GM19351 (cell line): ENCODE results near the gene ZNF730.
"Not testable (repeated sequence)": the region's sequence is repeated elsewhere in the genome, so short reads cannot be mapped to it uniquely, and the experiment has no call there.

Experiments used
- ATAC-seq: cut with Tn5 transposase; IDR thresholded peaks from one replicate; pipeline ENCODE4 v1.9.1; 2021; ENCODE audit warnings: mild to moderate bottlenecking, moderate library complexity; ENCODE audit not compliant: unreplicated experiment

Gene ZNF730

DNA sequence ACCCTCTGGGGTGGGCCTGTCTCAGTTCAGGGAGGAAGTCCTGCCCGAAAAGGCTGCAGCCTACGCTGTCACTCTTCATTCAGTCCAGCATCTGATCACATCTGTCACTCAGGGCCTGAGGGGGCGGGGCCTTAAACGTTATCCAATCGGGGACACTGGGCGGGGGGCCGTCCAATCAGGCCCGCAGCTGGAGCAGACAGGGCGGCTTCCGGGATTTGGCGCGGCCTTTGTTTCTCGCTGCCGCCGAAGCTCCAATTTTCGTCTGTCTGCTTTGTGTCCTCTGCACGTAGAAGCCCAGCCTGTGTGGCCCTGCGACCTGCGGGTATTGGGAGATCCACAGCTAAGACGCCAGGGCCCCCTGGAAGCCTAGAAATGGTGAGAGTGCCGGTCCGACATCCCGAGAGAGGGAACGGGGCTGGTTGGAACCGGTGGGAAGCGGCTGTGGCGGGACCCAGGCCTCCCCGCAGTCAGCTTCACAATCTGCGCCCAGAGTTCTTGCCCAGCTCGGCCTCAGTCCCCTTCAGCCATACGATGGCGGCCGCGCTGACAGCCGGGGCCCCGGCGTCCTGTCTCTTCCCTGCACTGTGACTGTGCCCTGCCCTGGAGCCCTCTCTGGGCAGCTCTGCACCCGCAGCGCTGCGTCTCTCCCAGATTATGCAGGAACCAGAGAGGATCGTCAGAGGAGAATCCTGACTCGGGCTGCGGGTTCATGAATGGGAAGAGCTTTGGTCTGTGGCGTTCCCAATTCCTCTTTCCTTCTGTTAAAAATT lies at the start of gene ZNF730:
ZNF730 (plus strand) TSS at position 224 of the 770 bp plus-strand sequence; CDS start at position 373, 149 bp downstream.
- no peak for ATAC-seq

DNA sequence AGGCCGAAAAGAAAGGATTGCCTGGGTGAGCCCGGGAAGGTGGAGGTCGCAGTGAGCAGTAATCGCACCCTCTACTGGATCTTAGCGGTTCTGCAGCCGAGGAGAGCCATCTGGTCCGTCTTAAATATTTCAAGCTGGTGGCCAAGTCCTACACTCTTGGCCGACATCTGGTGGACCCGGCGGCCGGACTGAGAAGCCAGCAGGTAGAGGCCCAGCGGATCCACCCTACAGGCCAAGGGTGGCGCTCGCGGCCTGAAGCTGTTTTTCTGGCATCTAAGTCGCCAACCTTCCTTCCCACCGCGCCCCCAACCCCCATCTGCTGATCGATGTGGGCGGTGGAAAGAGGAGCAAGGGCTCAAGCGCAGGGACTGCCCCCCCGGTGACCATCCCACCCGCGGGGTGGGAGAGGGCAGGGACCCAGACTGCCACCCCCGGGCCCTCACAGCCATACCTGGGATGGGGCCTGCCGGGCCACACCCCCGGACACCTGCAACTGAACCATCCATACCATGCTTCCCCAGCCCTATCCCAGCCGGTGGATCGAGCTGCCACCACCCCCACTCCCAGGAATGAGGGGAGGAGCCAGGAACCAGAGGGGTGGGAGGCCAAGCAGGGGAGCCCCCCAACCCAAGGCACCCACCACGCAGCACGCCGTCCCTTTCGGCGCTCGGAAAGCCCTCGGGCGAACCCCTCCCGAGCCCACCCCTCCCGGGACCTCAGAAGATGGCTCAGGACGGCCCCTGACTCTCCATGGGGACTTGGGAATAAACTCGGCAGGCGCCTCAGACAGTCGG lies 46.3 kb upstream of the ZNF730 start:
- ATAC-seq = no peak

DNA sequence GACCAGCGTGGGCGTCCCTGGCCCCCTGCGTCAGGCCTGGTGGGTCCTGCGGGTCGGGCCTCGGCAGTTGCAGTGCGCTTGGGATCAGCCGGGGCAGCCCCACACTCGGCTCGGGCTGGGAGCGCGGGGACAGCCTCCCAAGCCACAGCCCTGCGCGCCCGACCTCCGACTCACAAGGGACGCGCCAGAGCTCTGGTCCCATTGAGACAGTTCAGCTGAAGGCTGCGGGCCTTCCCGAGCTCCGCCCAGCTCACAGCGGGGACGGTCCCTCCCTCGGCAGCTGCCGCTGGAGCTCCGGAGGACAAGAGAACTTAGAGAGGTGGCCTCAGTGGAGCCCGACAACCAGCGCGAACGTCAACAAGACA lies 45.7 kb upstream of the ZNF730 start:
- no peak for ATAC-seq

DNA sequence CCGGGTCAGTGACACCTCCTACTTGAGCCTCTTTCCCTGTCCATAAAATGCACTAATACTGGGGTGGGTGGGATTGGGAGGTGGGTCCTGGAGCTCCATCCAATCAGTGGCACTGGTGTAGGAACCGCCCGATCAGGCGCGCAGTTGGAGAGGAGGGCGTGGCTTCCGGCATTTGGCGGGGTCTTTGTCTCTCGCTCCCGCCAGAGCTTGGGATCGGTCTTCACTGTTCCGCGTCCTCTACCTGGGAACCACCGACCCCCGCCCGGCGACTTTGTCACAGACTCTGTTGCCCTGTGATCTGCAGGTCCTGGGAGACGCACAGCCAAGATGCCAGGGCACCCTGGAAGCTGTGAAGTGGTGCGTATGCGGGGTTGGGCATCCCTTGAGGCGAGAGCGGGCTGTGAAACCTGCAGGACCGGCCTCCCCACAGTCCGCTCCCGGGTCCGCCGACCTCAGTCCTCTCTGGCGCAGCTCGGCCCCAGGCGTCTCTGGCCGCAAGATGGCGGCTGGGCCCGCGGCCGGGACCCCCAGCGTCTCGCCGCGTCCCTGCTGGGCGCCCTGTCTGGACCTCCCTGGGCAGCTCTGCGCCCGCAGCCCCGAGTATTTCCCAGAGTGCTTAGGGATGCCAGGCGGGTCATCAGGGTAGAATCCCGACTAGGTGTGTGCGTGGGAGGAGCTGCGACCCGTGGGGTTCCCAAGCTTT lies 41.6 kb upstream of the ZNF730 start:
- ATAC-seq = no peak

DNA sequence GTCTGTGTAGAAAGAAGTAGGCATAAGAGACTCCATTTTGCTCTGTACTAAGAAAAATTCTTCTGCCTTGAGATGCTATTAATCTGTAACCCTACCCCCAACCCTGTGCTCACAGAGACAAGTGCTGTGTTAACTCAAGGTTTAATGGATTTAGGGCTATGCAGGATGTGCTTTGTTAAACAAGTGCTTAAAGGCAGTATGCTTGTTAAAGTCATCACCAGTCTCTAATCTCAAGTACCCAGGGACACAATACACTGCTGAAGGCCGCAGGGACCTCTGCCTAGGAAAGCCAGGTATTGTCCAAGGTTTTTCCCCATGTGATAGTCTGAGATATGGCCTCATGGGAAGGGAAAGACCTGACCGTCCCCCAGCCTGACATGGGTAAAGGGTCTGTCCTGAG lies 39.0 kb upstream of the ZNF730 start:
- not testable (repeated sequence) for ATAC-seq

DNA sequence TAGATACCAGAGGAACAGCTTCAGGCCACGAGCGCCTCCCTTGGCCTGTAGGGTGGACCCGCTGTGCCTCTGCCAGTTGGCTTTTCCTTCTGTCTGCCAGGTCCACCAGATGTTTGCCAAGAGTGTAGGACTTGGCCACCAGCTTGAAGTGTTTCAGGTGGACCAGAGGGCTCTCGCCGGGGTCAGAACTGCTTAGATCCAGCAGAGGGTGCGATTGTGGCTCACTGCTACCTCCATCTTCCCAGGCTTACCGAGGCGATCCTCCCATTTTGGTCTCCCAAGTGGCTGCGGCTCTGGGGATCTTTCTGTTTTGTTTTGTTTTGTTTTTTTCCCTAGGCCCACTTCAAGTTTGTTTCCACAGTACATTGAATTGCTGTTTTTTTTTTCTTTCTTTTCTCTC lies 23.0 kb upstream of the ZNF730 start:
- ATAC-seq = no peak

DNA sequence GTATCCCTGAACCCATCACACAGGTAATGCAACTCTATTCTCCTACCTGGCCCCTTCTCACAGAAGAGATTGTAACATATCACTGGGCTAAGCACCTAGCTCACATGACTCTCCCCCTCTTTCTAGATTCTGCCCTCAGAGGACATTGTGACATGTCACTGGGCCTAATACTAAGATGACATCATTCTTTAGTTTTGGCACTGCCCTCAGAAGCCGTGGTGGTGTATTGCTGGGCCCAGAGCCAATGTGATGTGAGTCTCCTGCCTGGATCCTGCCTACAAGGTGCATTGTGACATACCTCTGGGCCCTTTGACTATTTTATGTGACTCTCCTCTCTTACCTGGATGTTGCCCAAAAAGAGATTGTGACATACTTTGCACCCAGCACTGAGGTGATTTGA lies 21.4 kb upstream of the ZNF730 start:
- ATAC-seq = no peak

DNA sequence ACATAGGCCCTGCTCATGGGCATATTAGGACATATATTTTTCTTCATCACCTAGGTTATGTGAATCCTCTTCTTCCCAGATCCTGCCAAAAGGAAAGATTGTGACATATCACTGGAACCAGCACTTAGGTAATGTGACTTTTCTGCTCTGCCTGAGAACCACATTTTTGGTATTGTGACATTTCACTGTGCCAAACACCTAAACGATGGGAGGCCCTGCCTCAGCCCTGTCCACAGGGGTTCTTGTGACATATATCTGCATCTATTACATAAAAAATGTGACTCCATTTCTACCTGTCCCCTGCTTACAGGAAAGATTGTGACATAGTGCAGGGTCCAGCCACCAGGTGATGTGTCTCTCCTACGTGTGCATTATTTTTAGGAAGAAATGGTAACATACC lies 18.5 kb upstream of the ZNF730 start:
- ATAC-seq = no peak

DNA sequence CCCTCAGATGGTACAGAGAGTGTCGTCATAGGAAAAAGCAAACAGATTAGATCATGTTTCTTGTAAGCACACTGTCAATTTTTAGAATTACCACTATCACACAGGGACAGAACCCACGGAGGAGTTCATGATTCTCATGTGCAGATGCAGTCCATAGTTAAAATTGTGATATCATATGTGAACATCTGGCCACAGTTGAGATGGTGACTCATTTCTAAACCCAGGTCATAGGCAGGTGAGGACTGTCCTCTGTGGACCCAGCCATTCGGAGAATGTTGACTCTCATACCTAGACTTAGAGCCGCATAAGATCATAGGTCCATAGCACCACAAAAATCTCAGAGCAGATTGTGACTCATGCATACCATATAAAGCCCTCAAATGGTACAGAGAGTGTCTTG lies 17.8 kb upstream of the ZNF730 start:
- no peak for ATAC-seq

DNA sequence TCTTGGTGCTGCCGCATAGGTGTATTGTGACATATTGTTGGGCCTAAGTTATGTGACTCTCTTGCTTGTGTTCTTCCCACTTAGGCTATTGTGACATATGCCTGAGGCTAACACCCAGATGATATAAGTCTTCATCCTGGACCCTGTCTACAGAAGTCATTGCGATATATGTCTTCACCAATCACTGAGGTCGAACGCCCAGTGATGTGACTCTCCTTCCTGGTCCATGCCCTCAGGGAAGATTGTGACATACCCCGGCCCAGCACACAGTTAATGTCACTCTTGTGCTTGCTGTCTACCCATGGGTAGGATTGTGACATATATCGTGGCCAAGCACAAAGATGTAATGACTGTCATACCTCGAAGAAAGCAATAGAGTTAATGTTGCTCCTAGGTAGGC lies 16.9 kb upstream of the ZNF730 start:
- no peak for ATAC-seq

DNA sequence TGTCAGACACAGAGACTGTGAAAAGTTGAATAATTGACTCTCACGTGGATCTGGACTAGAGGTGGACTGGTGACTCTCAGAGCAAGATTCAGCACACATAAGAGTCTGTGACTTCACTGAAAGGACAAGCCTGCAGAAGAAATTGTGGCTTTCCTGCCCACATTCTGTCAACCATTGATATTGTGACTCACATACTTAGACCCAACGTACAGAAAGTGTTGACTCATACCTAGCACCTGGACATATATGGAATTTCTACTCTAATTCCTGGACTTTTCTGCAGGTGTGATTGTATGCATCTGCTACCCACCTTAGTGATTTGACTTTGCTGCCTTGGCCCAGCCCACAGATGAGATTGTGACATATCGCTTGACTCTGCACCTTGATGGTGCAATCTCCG lies 15.6 kb upstream of the ZNF730 start:
- no peak for ATAC-seq

DNA sequence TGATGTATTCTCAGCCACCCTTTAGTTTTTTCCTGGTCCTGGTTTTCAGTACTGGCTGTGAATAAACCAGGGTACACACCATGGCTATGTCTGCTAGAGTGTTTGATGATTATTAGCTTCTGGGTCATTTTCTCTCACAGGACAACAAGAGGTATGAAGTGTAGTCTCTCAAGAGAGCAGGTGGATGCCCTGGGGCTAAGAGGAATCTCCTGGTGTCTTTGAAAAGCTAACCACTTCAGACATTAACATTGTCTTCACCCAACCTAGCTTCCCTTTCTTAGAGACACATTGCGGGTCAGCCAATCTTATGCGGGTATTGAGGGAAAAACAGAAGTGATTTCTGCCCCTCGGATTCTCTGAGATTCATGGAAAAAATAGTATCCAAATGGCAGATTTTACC lies 1.6 kb downstream of the ZNF730 start:
- ATAC-seq = no peak

DNA sequence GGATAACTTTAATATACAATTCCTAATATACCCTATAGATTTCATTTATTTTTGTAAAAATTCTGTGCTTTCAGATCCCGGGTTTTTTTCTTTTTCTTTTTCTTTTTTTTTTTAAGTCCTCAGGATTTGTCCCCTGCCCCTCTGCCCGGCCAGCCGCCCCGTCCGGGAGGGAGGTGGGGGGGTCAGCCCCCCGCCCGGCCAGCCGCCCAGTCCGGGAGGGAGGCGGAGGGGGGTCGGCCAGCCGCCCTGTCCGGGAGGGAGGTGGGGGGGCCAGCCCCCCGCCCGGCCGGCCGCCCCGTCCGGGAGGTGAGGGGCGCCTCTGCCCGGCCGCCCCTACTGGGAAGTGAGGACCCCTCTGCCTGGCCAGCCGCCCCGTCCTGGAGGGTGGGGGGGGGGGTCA lies 17.4 kb downstream of the ZNF730 start:
- ATAC-seq = not testable (repeated sequence)

DNA sequence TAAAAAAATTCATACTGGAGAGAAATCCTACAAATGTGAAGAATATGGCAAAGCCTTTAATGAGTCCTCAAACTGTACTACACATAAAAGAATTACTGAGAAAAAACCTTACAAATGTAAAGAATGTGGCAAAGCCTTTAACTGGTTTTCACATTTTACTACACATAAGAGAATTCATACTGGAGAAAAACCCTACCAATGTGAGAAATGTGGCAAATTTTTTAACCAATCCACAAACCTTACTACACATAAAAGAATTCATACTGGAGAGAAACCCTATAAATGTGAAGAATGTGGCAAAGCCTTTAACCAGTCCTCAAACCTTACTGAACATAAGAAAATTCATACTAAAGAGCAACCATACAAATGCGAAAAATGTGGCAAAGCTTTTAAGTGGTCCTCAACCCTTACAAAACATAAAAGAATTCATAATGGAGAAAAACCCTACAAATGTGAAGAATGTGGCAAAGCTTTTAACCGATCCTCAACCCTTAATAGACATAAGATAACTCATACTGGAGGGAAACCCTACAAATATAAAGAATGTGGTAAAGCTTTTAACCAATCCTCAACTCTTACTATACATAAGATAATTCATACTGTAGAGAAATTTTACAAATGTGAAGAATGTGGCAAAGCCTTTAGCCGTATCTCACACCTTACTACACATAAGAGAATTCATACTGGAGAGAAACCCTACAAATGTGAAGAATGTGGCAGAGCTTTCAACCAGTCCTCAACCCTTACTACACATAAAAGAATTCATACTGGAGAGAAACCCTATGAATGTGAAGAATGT lies 29.0 kb downstream of the ZNF730 start:
- no peak for ATAC-seq

DNA sequence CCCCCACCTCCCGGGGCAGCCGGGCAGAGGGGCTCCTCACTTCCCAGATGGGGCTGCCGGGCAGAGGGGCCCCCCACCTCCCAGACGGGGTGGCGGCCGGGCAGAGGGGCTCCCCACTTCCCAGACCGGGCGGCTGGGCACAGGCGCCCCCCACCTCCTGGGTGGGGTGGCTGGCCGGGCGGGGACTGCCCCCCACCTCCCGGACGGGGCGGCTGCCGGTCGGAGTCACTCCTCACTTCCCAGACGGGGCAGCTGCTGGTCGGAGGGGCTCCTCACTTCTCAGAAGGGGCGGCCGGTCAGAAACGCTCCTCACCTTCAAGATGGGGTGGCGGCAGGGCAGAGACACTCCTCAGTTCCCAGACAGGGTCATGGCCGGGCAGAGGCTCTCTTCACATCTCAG lies 43.9 kb downstream of the ZNF730 start:
- no peak for ATAC-seq

DNA sequence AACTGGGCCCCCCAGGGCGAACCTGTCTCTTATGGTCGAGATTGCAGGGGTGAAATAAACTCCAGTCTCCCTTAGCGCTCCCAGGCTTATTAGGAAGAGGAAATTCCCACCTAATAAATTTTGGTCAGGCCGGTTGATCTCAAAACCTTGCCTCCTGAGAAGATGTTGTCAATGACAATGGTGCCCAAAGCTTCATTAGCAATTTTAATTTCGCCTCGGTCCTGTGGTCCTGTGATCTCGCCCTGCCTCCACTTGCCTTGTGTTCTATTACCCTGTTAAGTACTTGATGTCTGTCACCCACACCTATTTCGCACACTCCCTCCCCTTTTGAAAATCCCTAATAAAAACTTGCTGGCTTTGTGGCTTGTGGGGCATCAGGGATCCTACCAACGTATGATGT lies 51.5 kb downstream of the ZNF730 start:
- ATAC-seq = not testable (repeated sequence)

DNA sequence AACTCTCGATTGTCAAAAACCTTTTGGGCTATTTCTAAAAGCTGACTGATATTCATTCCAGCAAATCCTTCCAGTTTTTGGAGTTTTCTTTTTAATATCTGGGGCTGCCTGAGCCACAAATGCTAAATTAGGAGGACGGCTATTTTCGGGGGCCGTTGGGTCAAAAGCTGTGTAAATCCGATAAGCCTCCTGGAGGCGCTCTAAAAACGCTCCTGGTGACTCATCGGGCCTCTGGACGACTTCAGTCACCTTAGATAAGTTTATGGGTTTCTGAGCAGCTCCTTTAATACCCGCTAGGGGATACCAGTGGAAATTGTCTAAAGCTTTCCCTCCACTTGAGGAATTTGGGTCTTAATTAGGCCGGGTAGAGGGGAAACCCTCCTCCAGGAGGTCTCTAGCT lies 66.4 kb downstream of the ZNF730 start:
- ATAC-seq = no peak

DNA sequence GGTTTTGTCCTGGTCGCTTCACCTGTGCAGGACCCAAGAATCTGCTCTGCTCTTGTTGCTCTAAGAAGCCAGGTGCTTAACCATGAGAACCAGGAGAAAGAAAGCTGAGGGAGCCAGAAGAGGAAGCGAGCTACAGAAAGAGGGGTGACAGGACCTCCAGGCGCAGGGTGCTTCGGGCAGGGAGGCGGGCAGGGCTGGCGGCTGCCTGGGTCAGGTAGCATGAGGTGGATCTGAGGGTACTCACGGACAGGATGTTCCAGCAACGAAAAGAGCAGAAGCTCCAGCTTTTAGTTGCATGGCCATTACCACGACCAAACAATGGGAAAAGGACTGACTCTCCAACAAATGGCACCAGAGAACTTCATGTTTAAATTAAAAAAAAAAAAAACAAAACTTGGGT lies 73.5 kb downstream of the ZNF730 start:
- no peak for ATAC-seq
